Raji (cell line): ENCODE results near the gene GINM1.

Source experiments
- POLR2A ChIP-seq: IDR thresholded peaks from 2 replicates; pipeline ENCODE4 v1.6.1; 2011; ENCODE audit warnings: low read depth, low read length, control low read depth; ENCODE audit not compliant: insufficient read depth

The GINM1 gene

GRCh38 chr6:149565527-149566409 lies at the start of gene GINM1:
GINM1 (plus strand) TSS chr6:149566375; CDS start chr6:149566415, 40 bp downstream.
- TF ChIP-seq POLR2A, result no peak

GRCh38 chr6:149529650-149530049 lies 36.5 kb upstream of the GINM1 start:
- TF ChIP-seq POLR2A, result no peak

GRCh38 chr6:149534742-149535141 lies 31.4 kb upstream of the GINM1 start:
- TF ChIP-seq POLR2A, result no peak

GRCh38 chr6:149541139-149541538 lies 25.0 kb upstream of the GINM1 start:
- no peak for TF ChIP-seq POLR2A

- no peak for TF ChIP-seq POLR2A
Observed at GRCh38 chr6:149544646-149545257, 21.4 kb upstream of the GINM1 start.

GRCh38 chr6:149545258-149545753 lies 20.9 kb upstream of the GINM1 start:
- no peak for TF ChIP-seq POLR2A

- peak; percentile 87 for TF ChIP-seq POLR2A
Observed at GRCh38 chr6:149545754-149546471, 20.3 kb upstream of the GINM1 start, which contains the start of gene PPIL4. PPIL4 (minus strand) TSS chr6:149546043; CDS start chr6:149546005, 38 bp downstream.

GRCh38 chr6:149551920-149552319 lies 14.3 kb upstream of the GINM1 start:
- no peak for TF ChIP-seq POLR2A

- TF ChIP-seq POLR2A, result no peak
Observed at GRCh38 chr6:149558029-149558428, 8.1 kb upstream of the GINM1 start.

GRCh38 chr6:149559389-149559788 lies 6.8 kb upstream of the GINM1 start:
- TF ChIP-seq POLR2A, result no peak

GRCh38 chr6:149560736-149561135 lies 5.4 kb upstream of the GINM1 start:
- TF ChIP-seq POLR2A, result no peak

- TF ChIP-seq POLR2A, result no peak
Observed at GRCh38 chr6:149563203-149563927, 2.8 kb upstream of the GINM1 start.

- TF ChIP-seq POLR2A, result no peak
Observed at GRCh38 chr6:149563928-149564325, 2.2 kb upstream of the GINM1 start.

- peak; percentile 57; the same call in 1 of the 2 replicates for TF ChIP-seq POLR2A
Observed at GRCh38 chr6:149566410-149567193, 427 bp downstream of the GINM1 start.
